Epithelial cell of umbilical artery (primary cell): ENCODE data around the gene WNT6. TPM values are rescaled to one million over a fixed set of nuclear protein-coding genes. Genes with fewer than 3 reads are reported as not detected.

Experiments used
- total RNA-seq: library from RNA; depleted of rRNA; stranded (reverse); fragments of >200 nt; gene quantifications from 2 replicates; pipeline ENCODE4 v1.2.3, GENCODE V29; 2014

Gene WNT6
- total RNA-seq = not detected in 2 replicates

GRCh38 chr2:218859556-218859987 lies at the start of gene WNT6:
Gene WNT6, plus strand, starts transcription at chr2:218859805. Its CDS starts 233 bp downstream, at chr2:218860038.

GRCh38 chr2:218831378-218831990 lies 28.1 kb upstream of the WNT6 start, which contains the start of gene PRKAG3:
Gene PRKAG3, minus strand, starts transcription at chr2:218831803.

GRCh38 chr2:218880102-218880858 lies 20.7 kb downstream of the WNT6 start, which contains the start of gene WNT10A:
Gene WNT10A, plus strand, starts transcription at chr2:218880852. Its CDS starts 144 bp downstream, at chr2:218880996.

Other genes with a start within 250 kb of the WNT6 start
- 3.9 and 5.6 TPM in 2 replicates for gene ZNF142, start 200.2 kb upstream of the WNT6 start, total RNA-seq
- 49.0 and 58.2 TPM in 2 replicates for gene BCS1L, start 200.1 kb upstream of the WNT6 start, total RNA-seq
- 32.2 and 37.4 TPM in 2 replicates for gene RNF25, start 187.8 kb upstream of the WNT6 start, total RNA-seq
- 7.1 and 12.6 TPM in 2 replicates for gene STK36, start 187.7 kb upstream of the WNT6 start, total RNA-seq
- gene TTLL4, start 149.0 kb upstream of the WNT6 start, total RNA-seq = 5.2 and 9.0 TPM in 2 replicates
- 17.2 and 18.2 TPM in 2 replicates for gene CYP27A1, start 77.7 kb upstream of the WNT6 start, total RNA-seq
- gene PRKAG3, start 28.0 kb upstream of the WNT6 start, total RNA-seq = not detected in 2 replicates
- gene WNT10A, start 21.0 kb downstream of the WNT6 start, total RNA-seq = not detected in 2 replicates
- not detected in 2 replicates for gene CDK5R2, start 99.9 kb downstream of the WNT6 start, total RNA-seq
- gene FEV, start 125.4 kb downstream of the WNT6 start, total RNA-seq = not detected in 2 replicates
- not detected in 2 replicates for gene CRYBA2, start 133.6 kb downstream of the WNT6 start, total RNA-seq
- gene CFAP65, start 181.7 kb downstream of the WNT6 start, total RNA-seq = not detected in 2 replicates
- not detected in 2 replicates for gene IHH, start 201.1 kb downstream of the WNT6 start, total RNA-seq